HG02981 (cell line): ENCODE results near the gene COL5A1.
"Not testable (repeated sequence)": the region's sequence is repeated elsewhere in the genome, so short reads cannot be mapped to it uniquely, and the experiment has no call there.

Experiments used
- ATAC-seq: cut with Tn5 transposase; IDR thresholded peaks from one replicate; pipeline ENCODE4 v1.9.1; 2021; ENCODE audit warnings: mild to moderate bottlenecking, moderate library complexity; ENCODE audit not compliant: unreplicated experiment

COL5A1 gene

DNA sequence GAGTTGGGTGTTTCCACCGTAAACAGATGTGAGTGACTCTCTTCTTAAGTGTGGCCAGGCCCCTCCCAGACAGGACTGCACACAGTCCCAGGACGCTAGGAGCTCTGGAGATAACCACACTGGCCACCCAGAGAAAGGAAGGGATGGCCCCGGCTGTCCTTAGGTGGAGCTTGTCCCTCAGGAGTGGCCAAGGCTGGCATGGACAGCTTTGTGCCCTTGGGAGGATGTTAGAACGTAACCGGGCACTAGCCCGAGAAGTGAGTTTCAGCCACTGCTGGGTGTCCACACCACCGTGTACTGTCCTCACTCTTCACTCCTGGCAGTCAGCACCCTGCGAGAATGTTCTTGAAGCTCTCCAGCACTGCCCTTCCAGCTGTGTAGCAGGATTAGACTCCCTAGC is 203.2 kb downstream of the COL5A1 start:
- ATAC-seq, result no peak

DNA sequence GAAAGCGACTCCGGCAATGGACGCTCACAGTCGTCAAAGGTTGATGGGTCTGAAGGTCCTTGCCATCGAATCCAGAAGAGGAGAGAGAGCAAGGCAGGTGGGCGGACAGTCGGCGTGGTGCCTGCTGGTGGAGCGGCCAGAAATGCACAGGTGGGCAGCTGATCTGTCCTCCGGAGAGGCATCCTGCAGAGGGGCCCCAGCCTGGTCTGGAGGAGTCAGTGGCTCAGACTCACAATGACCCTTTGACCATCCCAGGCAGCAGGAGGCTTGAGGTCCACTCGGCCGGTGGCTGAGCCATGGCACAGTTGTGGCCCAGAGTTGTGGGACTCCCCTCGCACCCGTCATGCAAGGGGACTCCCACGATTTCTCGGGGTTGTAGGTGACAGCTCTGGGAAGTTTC is 204.6 kb downstream of the COL5A1 start:
- ATAC-seq, result no peak

GRCh38 chr9:134846699-134847098 is 205.1 kb downstream of the COL5A1 start:
- no peak for ATAC-seq

GRCh38 chr9:134847138-134847537 is 205.5 kb downstream of the COL5A1 start:
- ATAC-seq, result no peak

DNA sequence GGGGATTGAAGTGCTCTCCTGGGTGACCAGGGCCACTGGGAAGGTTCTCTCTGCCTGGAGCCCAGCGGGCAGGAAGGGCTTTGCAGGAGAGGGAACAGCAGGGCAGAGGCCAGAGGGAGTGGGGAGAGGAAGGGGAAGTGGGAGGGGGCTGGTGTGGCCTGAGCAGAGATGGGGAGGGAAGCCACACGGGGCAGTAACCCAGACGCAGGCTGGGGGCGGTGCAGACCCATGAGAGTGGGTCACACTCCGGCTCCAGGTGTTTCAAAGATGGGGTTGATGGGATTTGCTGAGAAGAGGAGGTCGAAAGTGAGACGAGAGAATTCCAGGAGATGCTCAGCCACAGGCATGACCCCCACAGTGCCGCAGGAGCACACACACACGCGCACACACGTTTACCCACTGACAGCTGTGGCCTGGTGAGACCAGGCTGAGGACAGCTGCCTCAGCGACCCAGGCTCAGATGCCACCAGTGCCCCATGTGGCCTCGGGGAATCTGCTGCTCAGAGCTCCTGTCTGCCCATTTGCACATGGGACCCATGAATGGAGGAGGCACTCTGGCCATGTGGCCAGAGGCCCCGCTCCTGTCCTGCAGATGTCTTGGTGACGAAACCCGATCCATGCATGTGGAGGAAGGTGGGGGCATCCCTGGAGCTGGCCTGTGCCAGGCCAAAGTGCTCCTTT is 206.3 kb downstream of the COL5A1 start:
- no peak for ATAC-seq

DNA sequence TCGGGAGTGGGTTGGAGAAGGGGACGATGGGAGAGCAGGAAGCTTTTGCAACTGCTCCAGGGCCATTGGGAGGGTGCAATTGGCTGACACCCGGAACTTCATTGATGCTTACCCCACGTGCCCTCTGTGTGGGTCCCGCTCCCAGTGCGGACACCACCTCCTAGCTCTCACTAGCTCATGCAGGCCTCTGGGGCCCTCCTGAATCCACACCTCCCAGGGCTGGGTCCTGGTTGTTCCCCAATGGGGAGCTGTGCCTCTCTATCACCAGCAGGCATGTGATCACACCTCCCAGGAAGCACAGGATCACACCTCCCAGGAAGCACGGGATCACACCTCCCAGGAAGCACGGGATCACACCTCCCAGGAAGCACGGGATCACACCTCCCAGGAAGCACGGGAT is 206.9 kb downstream of the COL5A1 start:
- ATAC-seq, result no peak

DNA sequence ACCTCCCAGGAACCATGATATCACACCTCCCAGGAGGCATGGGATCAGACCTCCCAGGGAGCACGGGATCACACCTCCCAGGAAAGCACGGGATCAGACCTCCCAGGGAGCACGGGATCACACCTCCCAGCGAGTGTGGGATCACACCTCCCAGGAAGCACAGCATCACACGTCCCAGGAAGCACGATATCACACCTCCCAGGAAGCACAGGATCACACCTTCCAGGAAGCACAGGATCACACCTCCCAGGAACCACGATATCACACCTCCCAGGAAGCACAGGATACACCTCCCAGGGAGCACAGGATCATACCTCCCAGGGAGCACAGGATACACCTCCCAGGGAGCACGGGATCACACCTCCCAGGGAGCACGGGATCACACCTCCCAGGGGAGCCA is 209.0 kb downstream of the COL5A1 start:
- ATAC-seq, result no peak

DNA sequence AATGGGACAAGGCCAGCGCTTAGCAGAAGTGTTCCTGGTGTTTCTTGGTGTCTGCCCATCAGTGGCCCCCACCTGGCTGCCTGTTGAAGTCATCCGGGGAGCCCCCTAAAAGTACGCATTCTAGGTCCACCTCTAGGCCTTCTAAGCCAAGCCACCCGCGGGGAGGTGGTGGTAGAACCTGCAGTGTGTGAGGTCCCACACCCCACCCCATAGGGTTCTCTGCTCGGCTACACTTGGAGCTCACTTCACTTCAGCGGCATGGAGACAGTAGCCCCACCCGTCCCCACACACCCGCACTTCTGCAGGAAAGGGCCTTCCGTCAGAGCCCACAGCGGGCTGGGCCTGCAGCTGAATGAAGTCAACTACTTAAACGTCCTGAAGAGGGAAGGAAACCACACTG is 209.4 kb downstream of the COL5A1 start:
- ATAC-seq, result no peak

DNA sequence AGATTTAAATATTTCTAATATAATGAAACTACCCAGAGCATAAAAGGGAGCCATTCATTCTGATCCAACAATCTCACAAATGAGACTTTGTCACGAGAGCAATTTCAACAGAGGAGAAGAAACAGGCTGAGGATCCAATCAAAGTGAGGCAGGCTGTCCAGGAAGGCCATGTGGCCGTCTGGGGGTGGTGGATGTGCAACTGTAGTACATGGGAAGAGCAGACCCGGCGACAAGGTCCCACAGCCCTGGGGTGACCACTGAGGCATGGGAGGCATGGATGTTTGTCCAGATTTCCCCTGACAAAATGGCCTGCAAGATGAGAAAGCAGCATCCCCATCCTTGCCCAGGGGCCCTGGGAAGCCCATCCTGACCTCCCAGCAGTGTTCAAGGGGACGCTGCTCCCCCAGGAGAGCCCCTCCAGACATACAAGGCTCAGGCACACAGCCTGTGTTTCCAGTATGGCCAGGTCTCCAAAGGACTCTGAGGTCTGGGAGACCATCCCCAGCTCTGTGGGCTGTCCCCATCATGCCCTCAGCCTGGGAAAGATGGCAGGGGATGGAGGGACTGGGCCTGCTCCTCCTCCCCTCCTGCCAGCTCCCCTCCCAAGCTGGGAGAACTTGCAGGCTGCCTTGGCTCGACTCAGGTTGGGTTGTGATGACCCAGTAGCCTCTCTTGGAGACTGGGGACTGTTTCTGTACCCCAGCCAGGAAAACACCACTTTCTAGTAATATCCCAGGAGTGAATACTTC is 211.5 kb downstream of the COL5A1 start:
- ATAC-seq, result no peak

- no peak for ATAC-seq
Measured at GRCh38 chr9:134853893-134854292, 212.3 kb downstream of the COL5A1 start.

DNA sequence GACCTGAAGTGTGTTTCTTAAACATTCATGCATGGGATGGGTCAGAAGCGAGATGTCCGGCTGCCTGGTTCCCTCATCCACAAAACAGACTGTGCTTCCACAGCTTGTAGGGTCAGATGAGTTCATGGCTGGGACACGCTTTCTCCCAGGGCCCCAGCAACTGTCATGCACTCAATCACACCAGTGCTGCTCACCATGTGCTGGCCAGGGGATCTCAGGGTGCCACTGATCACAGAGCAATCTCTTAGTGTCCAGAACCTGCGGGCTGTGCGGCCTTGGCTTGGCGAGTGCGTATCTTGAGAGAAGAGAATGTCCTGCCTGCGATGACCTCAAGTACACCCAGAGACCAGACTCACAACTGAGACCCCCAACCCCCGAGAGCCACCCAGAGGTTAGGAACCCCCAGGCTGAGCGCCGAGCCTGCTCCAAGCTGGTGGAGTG is 213.0 kb downstream of the COL5A1 start:
- no peak for ATAC-seq

- ATAC-seq, result no peak
Measured at GRCh38 chr9:134855231-134855899, 213.8 kb downstream of the COL5A1 start.

DNA sequence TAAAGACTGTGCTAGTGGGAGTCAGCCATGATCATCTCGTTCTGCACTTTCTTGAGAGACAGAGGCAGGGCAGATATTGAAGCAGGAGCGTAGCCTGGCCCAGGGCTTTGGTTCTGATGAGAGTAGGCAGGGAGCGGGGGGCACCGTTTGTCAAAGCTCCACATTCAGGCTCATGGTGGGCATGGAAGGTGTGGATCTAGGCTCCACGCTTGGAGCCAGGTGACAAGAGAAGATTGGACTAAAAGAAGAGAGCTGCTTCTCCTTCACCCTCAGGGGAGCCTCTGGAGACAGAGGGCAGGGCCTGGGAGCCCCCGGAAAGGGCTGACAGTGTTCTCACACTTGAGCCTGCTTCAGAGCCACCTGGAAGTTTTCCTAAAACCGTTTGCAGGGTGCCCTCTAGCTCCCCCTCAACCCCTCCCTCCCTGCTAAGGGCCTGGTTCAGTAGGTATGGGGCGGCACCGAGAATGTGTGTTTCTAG is 214.3 kb downstream of the COL5A1 start:
- ATAC-seq, result no peak

DNA sequence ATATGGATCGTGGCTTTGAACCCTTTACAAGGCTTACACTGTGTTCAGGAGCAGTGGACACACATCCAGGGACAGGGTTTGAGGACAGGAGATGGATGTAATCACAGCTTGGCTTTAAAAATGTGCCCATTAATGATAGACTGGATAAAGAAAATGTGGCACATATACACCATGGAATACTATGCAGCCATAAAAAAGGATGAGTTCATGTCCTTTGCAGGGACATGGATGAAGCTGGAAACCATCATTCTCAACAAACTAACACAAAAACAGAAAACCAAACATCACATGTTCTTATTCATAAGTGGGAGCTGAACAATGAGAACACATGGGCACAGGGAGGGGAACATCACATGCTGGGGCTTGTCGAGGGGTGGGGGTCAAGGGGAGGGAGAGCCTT is 215.8 kb downstream of the COL5A1 start:
- not testable (repeated sequence) for ATAC-seq

DNA sequence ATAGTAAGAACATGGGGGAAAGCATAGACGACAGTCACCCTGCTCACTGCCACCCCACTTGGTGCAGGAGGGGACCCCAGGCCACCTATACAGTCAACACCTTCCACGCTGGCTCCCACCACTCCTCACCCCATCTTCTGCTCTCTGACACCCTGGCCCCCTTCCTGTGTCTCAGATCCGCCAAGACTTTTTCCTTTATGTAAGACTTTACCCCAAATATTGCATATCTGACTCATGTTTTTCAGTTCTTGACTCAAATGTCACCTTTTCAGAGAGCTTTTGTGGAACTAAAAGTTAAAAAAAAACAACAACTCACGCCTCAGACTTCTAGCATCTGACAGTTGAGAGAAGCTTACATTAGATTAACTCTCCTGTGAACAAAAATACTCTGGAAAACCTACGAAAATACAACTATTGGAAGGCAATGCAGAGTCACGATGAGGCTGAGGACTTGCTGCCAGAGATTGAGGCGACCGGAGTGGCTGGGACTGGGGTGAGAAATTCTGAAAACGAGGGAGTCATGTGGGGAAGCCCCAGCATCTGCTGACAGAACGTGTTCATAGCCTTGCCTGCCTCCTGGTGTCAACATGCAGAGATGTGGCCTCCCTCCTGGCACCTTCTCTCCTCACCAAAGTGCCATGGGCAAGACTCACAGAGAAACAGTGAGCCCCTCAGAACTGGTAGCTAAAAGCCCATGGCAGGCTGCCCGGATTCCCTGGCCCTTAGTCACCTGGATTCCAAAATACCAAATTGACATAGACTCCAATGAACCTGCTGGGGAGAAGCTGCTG is 216.6 kb downstream of the COL5A1 start:
- ATAC-seq, result peak; percentile 61

DNA sequence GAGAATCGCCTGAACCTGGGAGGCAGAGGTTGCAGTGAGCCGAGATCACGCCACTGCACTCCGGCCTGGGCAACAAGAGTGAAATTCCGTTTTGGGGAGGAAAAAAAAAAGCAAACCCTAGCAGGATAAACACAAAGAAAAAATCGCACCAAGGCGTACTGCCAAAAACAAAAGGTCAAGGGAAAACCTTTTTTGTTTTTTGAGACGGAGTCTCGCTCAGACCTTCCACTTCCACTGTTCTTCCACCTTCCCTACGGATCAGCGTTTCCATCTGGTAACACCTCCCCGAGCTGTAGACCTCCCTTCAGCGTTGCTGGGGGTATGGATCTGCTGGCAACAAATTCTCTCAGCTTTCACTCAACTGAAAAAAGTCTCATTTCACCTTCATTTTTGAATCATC is 218.9 kb downstream of the COL5A1 start:
- ATAC-seq, result no peak

- no peak for ATAC-seq
Measured at GRCh38 chr9:134861595-134862334, 220.2 kb downstream of the COL5A1 start.

DNA sequence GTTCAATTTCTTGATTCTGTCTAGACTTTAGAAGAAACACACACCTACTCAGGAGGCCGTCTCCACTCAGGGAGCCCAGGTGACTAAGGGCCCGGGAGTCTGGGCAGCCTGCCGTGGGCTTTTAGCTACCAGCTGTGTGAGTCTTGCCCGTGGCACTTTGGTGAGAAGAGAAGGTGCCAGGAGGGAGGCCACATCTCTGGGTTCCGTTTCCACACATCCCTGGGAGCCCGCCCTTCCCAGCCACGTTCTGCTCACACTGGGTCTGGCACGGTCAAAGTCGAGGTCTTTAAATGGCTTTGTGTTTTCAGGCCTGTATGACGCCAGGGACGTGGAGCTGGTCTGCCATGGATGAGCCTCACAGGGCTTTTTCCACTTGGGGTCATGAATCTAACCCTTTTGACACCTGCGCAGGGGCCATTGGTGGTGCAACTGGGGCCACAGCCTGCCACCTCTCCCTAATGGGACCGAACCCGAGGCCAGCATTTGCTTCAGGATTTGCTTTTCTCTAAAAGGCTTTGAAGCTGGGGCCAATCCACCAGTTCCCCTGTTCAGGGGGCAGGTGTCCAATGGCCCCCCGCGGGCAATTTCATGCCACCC is 221.8 kb downstream of the COL5A1 start:
- ATAC-seq, result no peak

DNA sequence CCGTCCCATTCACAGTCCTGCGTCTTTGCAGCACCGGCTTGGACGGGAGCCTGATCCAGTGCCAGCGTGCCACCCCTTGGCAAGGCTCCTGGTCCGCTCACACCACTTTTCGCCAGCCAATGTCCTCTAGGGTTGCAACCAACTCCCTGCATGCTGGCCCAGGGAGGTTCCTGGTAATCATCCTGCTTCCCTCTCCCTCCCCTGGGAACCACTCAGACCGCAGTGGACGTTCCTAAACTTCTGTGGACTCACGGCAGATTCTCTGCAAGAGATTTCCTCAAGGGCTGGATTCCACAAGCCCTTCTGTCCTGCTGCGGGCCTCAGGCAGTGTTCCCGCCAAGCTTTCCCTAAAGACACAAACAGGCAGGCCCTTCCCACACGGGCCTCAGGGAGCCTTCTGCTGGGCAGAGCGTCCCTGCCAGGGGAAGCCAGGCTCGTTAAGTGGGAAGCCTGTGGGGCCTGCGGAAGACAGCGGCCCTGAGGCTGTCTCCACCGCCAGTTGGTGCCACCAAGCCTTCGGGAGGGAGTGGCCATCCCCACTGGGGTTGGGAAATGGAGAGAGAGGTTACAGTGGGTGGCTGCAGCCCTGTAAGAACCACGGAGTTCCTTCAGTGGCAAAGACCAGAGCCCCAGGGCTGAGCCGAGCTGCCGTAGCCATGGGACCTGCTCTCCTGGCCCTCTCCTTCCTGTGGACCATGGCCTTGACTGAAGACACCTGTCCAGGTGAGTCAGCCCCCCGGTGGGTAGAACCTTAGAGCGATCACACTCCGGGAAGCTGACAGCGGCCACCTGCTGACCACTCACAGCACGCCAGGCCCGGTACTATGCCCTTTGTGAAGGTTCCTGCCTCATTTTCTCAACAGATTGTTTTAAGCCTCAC is 222.6 kb downstream of the COL5A1 start:
- no peak for ATAC-seq
